AG09319 (cell line): Measurements from ENCODE around the gene EFNA3.

Experiments
- DNase-seq: peaks from one replicate; pipeline ENCODE4 v3.0.0-alpha.2; 2010; ENCODE audit warnings: low read depth; ENCODE audit errors: extremely low read depth
- TF ChIP-seq, protein P1 (sequence below): IDR thresholded peaks from 2 replicates; pipeline ENCODE4 v1.5.1; 2011; ENCODE audit warnings: low read depth, mild to moderate bottlenecking, inconsistent platforms, low read length, moderate library complexity

EFNA3 gene, protein sequence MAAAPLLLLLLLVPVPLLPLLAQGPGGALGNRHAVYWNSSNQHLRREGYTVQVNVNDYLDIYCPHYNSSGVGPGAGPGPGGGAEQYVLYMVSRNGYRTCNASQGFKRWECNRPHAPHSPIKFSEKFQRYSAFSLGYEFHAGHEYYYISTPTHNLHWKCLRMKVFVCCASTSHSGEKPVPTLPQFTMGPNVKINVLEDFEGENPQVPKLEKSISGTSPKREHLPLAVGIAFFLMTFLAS

DNA sequence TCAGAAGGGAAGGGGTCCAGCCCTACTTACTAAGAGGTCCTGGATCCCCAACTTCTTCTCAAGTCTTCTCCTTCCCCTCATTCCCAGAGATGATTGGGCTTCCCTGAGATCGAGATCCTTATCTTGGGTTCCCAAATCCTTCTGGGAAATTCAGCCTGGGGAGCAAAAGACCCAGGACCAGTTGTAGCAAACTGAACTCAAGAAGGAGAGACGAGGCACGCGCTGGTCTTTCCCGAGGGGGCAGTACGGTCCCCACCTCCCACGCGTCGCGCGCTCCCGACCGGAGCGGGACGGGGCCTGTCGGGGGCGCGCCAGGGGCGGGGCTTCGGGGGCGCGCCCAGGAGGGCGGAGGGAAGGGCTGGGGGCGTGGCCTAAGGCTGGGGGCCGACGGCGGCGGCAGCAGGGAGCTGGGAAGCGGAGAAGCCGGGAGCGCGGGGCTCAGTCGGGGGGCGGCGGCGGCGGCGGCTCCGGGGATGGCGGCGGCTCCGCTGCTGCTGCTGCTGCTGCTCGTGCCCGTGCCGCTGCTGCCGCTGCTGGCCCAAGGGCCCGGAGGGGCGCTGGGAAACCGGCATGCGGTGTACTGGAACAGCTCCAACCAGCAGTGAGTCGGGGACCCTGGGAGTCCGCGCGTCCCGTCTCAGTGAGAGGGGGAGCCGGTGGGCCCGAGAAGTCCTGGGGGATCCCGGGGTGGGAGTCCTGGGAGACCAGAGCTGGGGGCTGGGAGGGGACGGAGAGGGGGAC lies at the start of gene EFNA3:
Gene EFNA3 (plus strand): TSS at position 369 of the 741 bp plus-strand sequence. CDS start 105 bp downstream, at position 474.
- TF ChIP-seq, protein P1, sequence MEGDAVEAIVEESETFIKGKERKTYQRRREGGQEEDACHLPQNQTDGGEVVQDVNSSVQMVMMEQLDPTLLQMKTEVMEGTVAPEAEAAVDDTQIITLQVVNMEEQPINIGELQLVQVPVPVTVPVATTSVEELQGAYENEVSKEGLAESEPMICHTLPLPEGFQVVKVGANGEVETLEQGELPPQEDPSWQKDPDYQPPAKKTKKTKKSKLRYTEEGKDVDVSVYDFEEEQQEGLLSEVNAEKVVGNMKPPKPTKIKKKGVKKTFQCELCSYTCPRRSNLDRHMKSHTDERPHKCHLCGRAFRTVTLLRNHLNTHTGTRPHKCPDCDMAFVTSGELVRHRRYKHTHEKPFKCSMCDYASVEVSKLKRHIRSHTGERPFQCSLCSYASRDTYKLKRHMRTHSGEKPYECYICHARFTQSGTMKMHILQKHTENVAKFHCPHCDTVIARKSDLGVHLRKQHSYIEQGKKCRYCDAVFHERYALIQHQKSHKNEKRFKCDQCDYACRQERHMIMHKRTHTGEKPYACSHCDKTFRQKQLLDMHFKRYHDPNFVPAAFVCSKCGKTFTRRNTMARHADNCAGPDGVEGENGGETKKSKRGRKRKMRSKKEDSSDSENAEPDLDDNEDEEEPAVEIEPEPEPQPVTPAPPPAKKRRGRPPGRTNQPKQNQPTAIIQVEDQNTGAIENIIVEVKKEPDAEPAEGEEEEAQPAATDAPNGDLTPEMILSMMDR = no peak
- DNase-seq = no peak

DNA sequence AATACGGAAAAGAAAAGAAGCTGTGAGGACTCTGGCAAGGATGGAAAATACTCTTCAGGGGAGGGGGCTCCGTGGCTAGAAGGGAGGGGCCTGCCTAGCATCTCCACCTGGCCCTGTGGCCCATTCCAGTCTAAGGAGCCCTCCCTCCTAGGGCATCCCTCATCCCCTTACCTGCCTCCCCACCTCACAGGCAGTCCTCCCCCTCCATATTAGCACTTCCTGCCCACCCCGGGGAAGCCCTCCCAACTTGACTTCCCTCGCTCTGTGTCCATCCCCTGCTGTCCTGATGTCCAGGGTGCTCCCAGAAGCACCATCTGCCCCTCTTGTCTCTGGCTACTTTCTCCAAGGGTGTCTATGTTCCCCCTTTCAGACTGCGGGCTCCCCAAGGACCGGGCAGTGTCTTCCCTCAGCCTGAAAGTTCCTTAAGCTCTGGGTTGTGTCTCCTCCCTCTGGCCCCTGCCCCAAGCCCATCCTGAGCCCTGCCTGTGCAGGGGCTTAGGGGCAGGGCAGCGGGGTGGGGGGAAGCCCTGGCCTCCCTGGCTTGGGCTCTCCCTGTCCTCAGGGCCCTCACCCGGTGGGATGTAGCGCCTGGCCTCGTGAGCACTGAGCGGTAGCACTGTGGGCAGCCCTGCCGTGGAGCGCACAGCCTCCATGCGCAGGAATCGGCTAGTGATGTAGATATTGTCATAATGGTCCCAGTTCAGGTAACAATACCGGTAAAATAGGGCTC lies 49.0 kb upstream of the EFNA3 start:
- TF ChIP-seq, protein P1 = no peak
- no peak for DNase-seq

DNA sequence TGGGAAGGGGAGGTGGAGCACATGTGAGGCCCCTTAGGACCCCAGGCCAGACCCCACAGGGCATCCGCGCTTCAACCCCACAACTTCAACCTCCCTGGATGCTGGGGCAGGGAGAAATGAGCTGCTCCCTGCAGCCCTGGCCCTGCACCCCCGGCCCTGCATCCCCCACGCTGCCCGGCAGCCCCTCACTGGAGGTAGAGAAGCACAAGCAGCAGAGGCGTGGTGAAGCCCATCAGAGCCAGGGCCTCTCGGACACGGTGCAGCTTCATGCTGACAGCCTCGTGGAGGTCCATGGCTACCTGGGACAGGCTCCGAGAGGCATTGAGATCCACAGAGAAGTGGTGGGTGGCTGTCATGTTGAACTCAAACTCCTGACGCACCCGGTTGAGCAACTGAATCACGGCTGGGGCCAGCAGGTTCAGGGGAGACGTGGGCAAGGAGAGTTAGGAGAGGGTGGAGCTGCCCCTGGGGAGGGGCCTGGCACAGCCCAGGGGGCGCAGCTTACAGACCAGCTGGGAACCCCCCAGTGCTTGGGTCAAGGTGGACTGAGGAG lies 48.3 kb upstream of the EFNA3 start:
- TF ChIP-seq, protein P1 = no peak
- DNase-seq = no peak

DNA sequence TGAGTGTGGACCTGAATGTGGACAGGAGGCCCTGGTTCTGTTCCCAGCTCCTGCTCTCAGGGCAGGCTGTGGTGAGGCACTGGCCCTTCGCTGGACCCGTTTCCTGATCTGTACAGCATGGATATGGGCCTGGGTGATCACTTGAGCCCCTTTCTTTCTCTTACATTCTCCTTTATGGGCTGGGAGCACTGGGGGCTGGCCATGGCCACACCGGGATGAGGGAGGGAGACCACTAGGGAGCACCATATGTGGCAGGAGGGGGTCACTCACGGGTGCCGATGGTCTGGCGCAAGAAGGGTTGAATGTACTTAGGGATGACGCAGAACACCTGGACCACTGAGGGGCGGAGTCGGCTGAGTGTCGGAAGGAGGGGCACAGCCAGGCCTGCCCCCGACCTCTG lies 47.7 kb upstream of the EFNA3 start:
- TF ChIP-seq, protein P1 = no peak
- no peak for DNase-seq

DNA sequence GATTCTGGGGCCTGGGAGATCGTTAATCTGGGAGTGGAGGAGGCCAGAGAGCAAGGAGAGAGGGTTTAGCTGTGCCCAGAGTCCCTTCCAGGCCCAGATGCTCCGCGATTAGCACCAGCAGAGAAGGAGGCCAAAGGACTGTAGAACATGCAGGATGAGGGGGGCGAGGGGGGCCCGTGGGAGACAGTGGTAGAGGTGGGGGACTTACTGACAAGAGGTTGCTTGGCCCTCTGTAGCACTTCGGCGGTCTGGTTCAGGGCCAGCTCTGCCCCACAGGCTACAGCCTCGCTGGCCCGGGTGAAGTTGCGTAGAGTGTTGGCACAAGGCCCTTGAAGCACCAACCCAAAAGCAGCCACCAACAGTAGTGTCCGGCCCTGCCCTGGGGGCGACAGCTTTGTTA lies 45.8 kb upstream of the EFNA3 start:
- TF ChIP-seq, protein P1 = no peak
- DNase-seq = no peak

DNA sequence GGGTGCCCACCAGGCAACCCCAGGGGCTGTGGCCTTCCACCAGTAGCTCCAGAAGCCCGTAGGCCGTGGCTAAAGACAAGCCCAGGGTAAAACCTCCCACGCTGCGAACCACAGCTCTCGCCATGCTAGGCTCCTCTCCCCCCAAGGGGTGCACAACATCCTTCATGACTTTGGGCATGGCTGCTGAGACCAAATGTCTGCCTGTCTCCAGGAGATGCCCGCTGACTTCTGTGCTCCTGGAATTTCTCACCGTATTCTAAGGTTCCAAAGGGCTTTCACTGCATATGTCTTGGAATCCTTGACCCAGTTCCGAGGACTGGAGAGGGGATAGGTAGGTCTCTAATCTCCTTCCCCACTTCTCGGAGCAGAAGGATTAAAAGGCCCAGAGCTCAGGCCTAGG lies 45.1 kb upstream of the EFNA3 start, which contains the start of the genes DCST1 and DCST2:
Gene DCST1 (plus strand): TSS at position 301 of the 400 bp plus-strand sequence. CDS start 213 bp downstream, outside the sequence.
Gene DCST2 (minus strand): TSS at position 258 of the 400 bp plus-strand sequence. CDS start 80 bp downstream, at position 178.
- TF ChIP-seq, protein P1 = no peak

More for the DNA sequence above, 45.1 kb upstream of the EFNA3 start, which contains the start of the genes DCST1 and DCST2:
- no peak for DNase-seq
